Right kidney (tissue), 1 donor: Measurements from ENCODE around the gene RPRD2.
"Not testable (repeated sequence)": the region's sequence is repeated elsewhere in the genome, so short reads cannot be mapped to it uniquely, and the experiment has no call there.

Experiments used
- DNase-seq: peaks from one replicate; pipeline ENCODE4 v3.0.0-alpha.2; 2016

Gene RPRD2

GRCh38 chr1:150387200-150387599 is 23.3 kb downstream of the RPRD2 start:
- DNase-seq, result no peak

- DNase-seq, result no peak
Measured at GRCh38 chr1:150388241-150388640, 24.3 kb downstream of the RPRD2 start.

GRCh38 chr1:150389650-150390049 is 25.7 kb downstream of the RPRD2 start:
- DNase-seq, result no peak

- DNase-seq, result no peak
Measured at GRCh38 chr1:150392627-150393026, 28.7 kb downstream of the RPRD2 start.

- not testable (repeated sequence) for DNase-seq
Measured at GRCh38 chr1:150395115-150395514, 31.2 kb downstream of the RPRD2 start.

- no peak for DNase-seq
Measured at GRCh38 chr1:150397392-150398032, 33.6 kb downstream of the RPRD2 start.

GRCh38 chr1:150404465-150404864 is 40.5 kb downstream of the RPRD2 start:
- DNase-seq, result no peak

- DNase-seq, result no peak
Measured at GRCh38 chr1:150405660-150406059, 41.7 kb downstream of the RPRD2 start.

- DNase-seq, result no peak
Measured at GRCh38 chr1:150406483-150406882, 42.5 kb downstream of the RPRD2 start.

- DNase-seq, result no peak
Measured at GRCh38 chr1:150407330-150407729, 43.4 kb downstream of the RPRD2 start.

- DNase-seq, result no peak
Measured at GRCh38 chr1:150408800-150409199, 44.9 kb downstream of the RPRD2 start.

- no peak for DNase-seq
Measured at GRCh38 chr1:150409504-150410362, 45.8 kb downstream of the RPRD2 start.

- no peak for DNase-seq
Measured at GRCh38 chr1:150410582-150411101, 46.7 kb downstream of the RPRD2 start.

- DNase-seq, result no peak
Measured at GRCh38 chr1:150414592-150414991, 50.6 kb downstream of the RPRD2 start.

GRCh38 chr1:150415800-150416199 is 51.9 kb downstream of the RPRD2 start:
- no peak for DNase-seq

GRCh38 chr1:150420560-150421265 is 56.8 kb downstream of the RPRD2 start:
- DNase-seq, result no peak

- no peak for DNase-seq
Measured at GRCh38 chr1:150422541-150422940, 58.6 kb downstream of the RPRD2 start.

GRCh38 chr1:150429805-150430204 is 65.9 kb downstream of the RPRD2 start:
- DNase-seq, result no peak

GRCh38 chr1:150441121-150441520 is 77.2 kb downstream of the RPRD2 start:
- DNase-seq, result no peak

GRCh38 chr1:150444232-150444631 is 80.3 kb downstream of the RPRD2 start:
- DNase-seq, result no peak

- DNase-seq, result no peak
Measured at GRCh38 chr1:150456146-150456647, 92.2 kb downstream of the RPRD2 start.

- DNase-seq, result peak; percentile 30
Measured at GRCh38 chr1:150464422-150464826, 100.5 kb downstream of the RPRD2 start.

- no peak for DNase-seq
Measured at GRCh38 chr1:150466964-150467363, 103.0 kb downstream of the RPRD2 start.
